SH-SY5Y (cell line): ENCODE data around the gene CST7.

Source experiments
- GATA2 ChIP-seq: IDR thresholded peaks from 2 replicates; pipeline ENCODE4 v1.6.1; 2011; ENCODE audit warnings: mild to moderate bottlenecking, low read depth, low read length
- GATA3 ChIP-seq: IDR thresholded peaks from 2 replicates; pipeline ENCODE4 v1.6.1; 2011; ENCODE audit warnings: low read depth, mild to moderate bottlenecking, low read length, moderate library complexity

- TF ChIP-seq GATA3 (no peak), GATA2 (no peak)
Observed at GRCh38 chr20:24908642-24909041, 40.4 kb upstream of the CST7 start.
